HFF-Myc (cell line): ENCODE data around the gene PTPRJ.

Experiments used
- DNase-seq: peaks from one replicate; pipeline ENCODE4 v3.0.0-alpha.2; 2011; ENCODE audit warnings: low read depth; ENCODE audit errors: extremely low read depth
- H3K4me3 ChIP-seq: replicated peaks from 2 replicates; pipeline ENCODE4 v1.5.1; 2011; ENCODE audit warnings: low read depth, mild to moderate bottlenecking, control low read depth, low read length
- TF ChIP-seq, protein P1 (sequence below): IDR thresholded peaks from 2 replicates; pipeline ENCODE4 v1.5.1; 2012; ENCODE audit warnings: mild to moderate bottlenecking, low read depth, low read length, control low read depth; ENCODE audit errors: missing control alignments

PTPRJ gene

DNA sequence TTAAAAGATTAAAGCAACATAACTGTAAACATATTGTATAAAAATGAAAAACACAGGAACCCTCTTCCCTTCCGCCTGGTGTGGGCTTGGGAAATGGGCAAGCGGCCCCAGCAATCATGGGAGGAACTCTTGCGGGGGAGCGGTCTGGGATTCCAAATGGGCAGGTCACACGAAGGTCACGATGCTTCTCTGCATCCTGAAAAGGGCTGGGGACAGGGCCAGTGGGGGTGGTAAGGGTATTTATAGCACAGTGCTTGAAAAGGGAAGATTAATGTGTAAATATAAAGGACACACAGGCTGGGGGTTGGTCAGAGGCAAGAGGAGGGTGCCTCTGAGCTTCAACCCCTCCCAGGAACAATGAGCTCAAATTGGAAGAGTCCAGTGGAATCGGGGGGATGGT, 189.4 kb downstream of the PTPRJ start:
- TF ChIP-seq, protein P1, sequence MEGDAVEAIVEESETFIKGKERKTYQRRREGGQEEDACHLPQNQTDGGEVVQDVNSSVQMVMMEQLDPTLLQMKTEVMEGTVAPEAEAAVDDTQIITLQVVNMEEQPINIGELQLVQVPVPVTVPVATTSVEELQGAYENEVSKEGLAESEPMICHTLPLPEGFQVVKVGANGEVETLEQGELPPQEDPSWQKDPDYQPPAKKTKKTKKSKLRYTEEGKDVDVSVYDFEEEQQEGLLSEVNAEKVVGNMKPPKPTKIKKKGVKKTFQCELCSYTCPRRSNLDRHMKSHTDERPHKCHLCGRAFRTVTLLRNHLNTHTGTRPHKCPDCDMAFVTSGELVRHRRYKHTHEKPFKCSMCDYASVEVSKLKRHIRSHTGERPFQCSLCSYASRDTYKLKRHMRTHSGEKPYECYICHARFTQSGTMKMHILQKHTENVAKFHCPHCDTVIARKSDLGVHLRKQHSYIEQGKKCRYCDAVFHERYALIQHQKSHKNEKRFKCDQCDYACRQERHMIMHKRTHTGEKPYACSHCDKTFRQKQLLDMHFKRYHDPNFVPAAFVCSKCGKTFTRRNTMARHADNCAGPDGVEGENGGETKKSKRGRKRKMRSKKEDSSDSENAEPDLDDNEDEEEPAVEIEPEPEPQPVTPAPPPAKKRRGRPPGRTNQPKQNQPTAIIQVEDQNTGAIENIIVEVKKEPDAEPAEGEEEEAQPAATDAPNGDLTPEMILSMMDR, result no peak

GRCh38 chr11:48170241-48171233, 190.2 kb downstream of the PTPRJ start:
- TF ChIP-seq, protein P1, result no peak
- no peak overlapping the region for H3K4me3 ChIP-seq
- peak; percentile 36 for DNase-seq

More for the DNA sequence above, 189.4 kb downstream of the PTPRJ start:
- no peak for DNase-seq
- H3K4me3 ChIP-seq, result no peak overlapping the region

- TF ChIP-seq, protein P1, result peak; percentile 97
Observed at GRCh38 chr11:48172818-48173609, 192.7 kb downstream of the PTPRJ start.

DNA sequence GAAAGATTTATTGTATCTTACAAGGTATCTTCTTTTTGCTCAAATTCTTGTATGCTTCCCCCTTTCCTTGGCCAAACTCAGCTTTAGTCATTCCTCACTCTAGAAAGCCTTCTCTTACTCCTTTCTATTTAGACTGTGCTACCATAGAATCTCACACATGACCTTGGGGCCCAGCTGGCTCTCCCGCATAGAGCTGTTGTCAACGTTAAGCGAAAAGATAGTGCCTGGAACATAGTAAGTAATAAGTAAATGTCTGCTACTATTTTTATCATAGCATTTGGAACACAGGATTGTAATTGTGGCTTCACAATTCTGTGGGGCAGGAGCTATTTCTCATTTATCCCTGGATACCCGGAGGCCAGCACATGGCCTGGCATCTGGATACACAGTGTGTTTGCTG, 197.3 kb downstream of the PTPRJ start:
- H3K4me3 ChIP-seq, result no peak overlapping the region
- DNase-seq, result no peak
- TF ChIP-seq, protein P1, result no peak

More at GRCh38 chr11:48172818-48173609, 192.7 kb downstream of the PTPRJ start:
- H3K4me3 ChIP-seq, result no peak overlapping the region
- DNase-seq, result peak; percentile 35

- TF ChIP-seq, protein P1, result no peak
- DNase-seq, result no peak
- no peak overlapping the region for H3K4me3 ChIP-seq
Observed at GRCh38 chr11:48180627-48181026, 200.3 kb downstream of the PTPRJ start.

DNA sequence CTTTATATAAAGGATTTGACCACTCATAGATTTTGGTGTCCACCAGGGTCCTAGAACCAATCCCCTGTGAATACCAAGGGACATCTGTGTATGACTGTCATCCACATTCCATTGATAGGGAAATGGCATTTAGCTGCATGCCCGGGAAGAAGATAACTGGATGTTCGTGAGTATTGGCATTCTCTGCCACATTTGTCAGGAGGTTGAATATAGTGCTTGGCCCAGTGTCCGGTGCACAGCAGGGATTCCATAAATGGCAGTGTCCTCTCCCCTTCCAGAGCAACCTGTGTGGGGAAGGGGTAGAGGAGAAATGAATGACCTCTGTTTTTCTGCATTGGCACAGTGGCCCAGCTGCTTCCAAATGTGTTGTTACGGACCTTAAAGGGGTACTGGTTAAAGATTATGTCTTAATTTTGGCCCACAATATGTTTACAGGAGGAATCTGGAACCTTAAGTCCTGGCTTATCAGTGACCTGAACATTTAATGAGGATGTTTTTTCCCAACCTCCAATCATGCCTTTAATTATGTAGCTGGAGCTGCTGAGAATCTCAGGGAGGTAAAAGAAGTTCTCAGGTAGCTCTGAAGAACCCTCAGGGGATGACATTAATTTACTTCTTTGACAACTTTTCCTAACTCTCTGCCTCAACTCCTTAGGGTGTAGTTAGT, 202.6 kb downstream of the PTPRJ start:
- H3K4me3 ChIP-seq, result no peak overlapping the region
- TF ChIP-seq, protein P1, result no peak
- DNase-seq, result no peak
